Right lobe of liver (tissue), 6 donors: Measurements from ENCODE around the gene TBCD. TPM values are rescaled to one million over a fixed set of nuclear protein-coding genes. Genes with fewer than 3 reads are reported as not detected.

Experiments
- ATAC-seq, 4 donors: fragments of 200-7000 bp; cut with Tn5 transposase; one replicate each; pipeline ENCODE4 v1.9.1; 2020; ENCODE audit warnings: mild to moderate bottlenecking in 4 of 4, moderate library complexity in 4 of 4
- DNase-seq, 3 donors: peaks; one replicate each; pipeline ENCODE4 v3.0.0-alpha.2; 2020
- H3K27ac ChIP-seq, 3 donors: fragments of 200-600 bp; one replicate each; pipeline ENCODE4 v1.8.0; 2022
- H3K27me3 ChIP-seq, 2 donors: fragments of 200-600 bp; one replicate each; pipeline ENCODE4 v1.8.0; 2022
- H3K36me3 ChIP-seq, 4 donors: fragments of 200-600 bp; sonication (generic) in 1 of 4; one replicate each; pipeline versions ENCODE4 v1.5.1 to v1.8.0; 2017 to 2022; ENCODE audit warnings: control low read depth in 1 of 4
- H3K4me1 ChIP-seq, 4 donors: fragments of 200-600 bp; sonication (generic) in 1 of 4; one replicate each; pipeline versions ENCODE4 v1.5.1 to v1.8.0; 2017 to 2022; ENCODE audit warnings: control low read depth in 1 of 4
- H3K4me3 ChIP-seq, 3 donors: fragments of 200-600 bp; one replicate each; pipeline ENCODE4 v1.8.0; 2022
- H3K9me3 ChIP-seq, 4 donors: fragments of 200-600 bp; sonication (generic) in 1 of 4; one replicate each; pipeline versions ENCODE4 v1.5.1 to v1.8.0; 2017 to 2022; ENCODE audit warnings: control low read depth in 1 of 4
- CTCF ChIP-seq, 4 donors: fragments of 200-600 bp in 3 of 4; fragments of 450-650 bp in 1 of 4; IDR thresholded peaks; one replicate each; pipeline versions ENCODE4 v1.5.1 to v1.8.0; 2016 to 2022; ENCODE audit warnings: antibody characterized with exemption in 4 of 4, mild to moderate bottlenecking in 2 of 4
- POLR2A ChIP-seq: fragments of 450-650 bp; IDR thresholded peaks from one replicate; pipeline ENCODE4 v1.6.1; 2017; ENCODE audit warnings: antibody characterized with exemption, mild to moderate bottlenecking
- WGBS: methylation state at CpG from one replicate; pipeline ENCODE4 v1.1.6; 2018; ENCODE audit warnings: low coverage, low lambda C conversion rate; ENCODE audit not compliant: insufficient coverage; ENCODE audit errors: missing lambda C conversion rate; 5-methylcytosine and 5-hydroxymethylcytosine counted together
- intact Hi-C, 2 donors: fragments of 100-400 bp; cut with DNase I; formaldehyde crosslinking; loops; one replicate each; pipeline versions ENCODE4 v1.11.2 to v1.14.1; 2022
- total RNA-seq, 6 experiments: library from RNA; depleted of rRNA in 2 of 6; stranded (reverse); fragments of >200 nt in 2 of 6; fragmentation: NEBNext Ultra II Directional in 3 of 6; extraction: Animal tissue kit (Norgen Biotek cat#: 25700) in 3 of 6; gene quantifications; one replicate each; pipeline versions ENCODE4 v1.1.0 to v1.2.4, GENCODE V29; 2016 to 2023
- donor health status: DM: no; HTN: yes; CAD: no.
- donor health status: DM: no; HTN: no; CAD: no.
- donor health status: DM: no; HTN: no; CAD: no.
- donor health status: DM: no; HTN: yes; CAD: no.
- donor health status: DM: no; HTN: yes; CAD: no.

TBCD gene
- total RNA-seq, 6 experiments from 2014 or later = 28.0 to 55.7 (median 41.3) TPM

GRCh38 chr17:82942166-82943130 lies 190.6 kb downstream of the TBCD start:
- ATAC-seq = no peak
- peaks cover 0 to 12% (median 0%) of the 10 kb centered on the region in 4 donors for H3K36me3 ChIP-seq
- no peak overlapping the region for H3K27ac ChIP-seq
- H3K9me3 ChIP-seq = no peaks in the 10 kb centered on the region
- TF ChIP-seq POLR2A (no peak), CTCF (IDR thresholded peaks at IDR 0.05) (no peak)
- H3K4me3 ChIP-seq = no peak overlapping the region
- peak; percentile 10 to 40 (median 35) for DNase-seq
- WGBS = 97% methylated on average over 5 of the region's 18 CpGs
- no peaks in the 10 kb centered on the region for H3K27me3 ChIP-seq
- intact Hi-C loops = no loop called here
- H3K4me1 ChIP-seq = no peaks in the 10 kb centered on the region

- ATAC-seq = no peak
- Histone ChIP-seq H3K9me3 (no peaks in the 10 kb centered on the region), H3K4me3 (no peak overlapping the region), H3K36me3 (peaks cover 0 to 12% (median 0%) of the 10 kb centered on the region in 4 donors), H3K27ac (no peak overlapping the region), H3K4me1 (no peaks in the 10 kb centered on the region), H3K27me3 (no peaks in the 10 kb centered on the region)
- WGBS = no CpG with 5 or more reads among the region's 7 CpGs
- TF ChIP-seq CTCF (IDR thresholded peaks at IDR 0.05) (no peak), POLR2A (no peak)
- DNase-seq = peak; percentile 5 to 38 (median 31)
- intact Hi-C loops = no loop called here
These were observed 191.5 kb downstream of the TBCD start for GRCh38 chr17:82943339-82943738.

- no peak for TF ChIP-seq CTCF (IDR thresholded peaks at IDR 0.05)
- TF ChIP-seq POLR2A = no peak
- intact Hi-C loops = no loop called here
- peaks cover 0 to 12% (median 0%) of the 10 kb centered on the region in 4 donors for H3K36me3 ChIP-seq
- DNase-seq (peak in 2 of 3 donors; percentile 31 to 32), ATAC-seq (no peak)
- H3K4me3 ChIP-seq = no peak overlapping the region
- WGBS = 81% methylated on average over 3 of the region's 8 CpGs
- H3K27ac ChIP-seq = no peak overlapping the region
- H3K27me3 ChIP-seq = no peaks in the 10 kb centered on the region
- H3K9me3 ChIP-seq = no peaks in the 10 kb centered on the region
- no peaks in the 10 kb centered on the region for H3K4me1 ChIP-seq
These were observed 191.9 kb downstream of the TBCD start for GRCh38 chr17:82943751-82944150.

DNA sequence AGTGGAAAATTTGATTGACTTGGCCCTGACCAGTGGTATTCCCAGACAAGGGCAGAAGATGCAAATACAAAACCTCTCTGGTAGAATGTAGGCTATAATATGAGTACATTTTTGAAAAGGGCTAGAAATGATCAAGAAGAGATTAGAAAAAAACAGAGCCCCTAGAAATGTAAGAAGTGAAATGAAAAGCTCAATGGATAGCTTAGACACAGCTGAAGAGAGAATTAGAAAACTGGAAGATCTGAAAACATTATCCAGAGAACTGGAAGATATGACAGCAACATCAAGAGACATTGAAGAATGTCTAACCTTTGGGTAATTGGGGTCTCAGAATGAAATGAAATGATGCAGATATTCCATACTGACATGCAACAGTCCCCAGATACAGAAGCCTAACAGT lies 193.1 kb downstream of the TBCD start:
- TF ChIP-seq POLR2A = no peak
- no peak for TF ChIP-seq CTCF (IDR thresholded peaks at IDR 0.05)
- peaks cover 0 to 12% (median 0%) of the 10 kb centered on the region in 4 donors for H3K36me3 ChIP-seq
- H3K9me3 ChIP-seq = no peaks in the 10 kb centered on the region
- intact Hi-C loops = no loop called here
- DNase-seq = no peak
- H3K4me3 ChIP-seq = no peak overlapping the region
- H3K27ac ChIP-seq = no peak overlapping the region
- ATAC-seq = no peak
- H3K4me1 ChIP-seq = no peaks in the 10 kb centered on the region
- H3K27me3 ChIP-seq = no peaks in the 10 kb centered on the region
